Suppressor macrophage treated with lipopolysaccharide for 1 hour (primary cell): ENCODE data around the gene CLEC4D.
"Not testable (repeated sequence)": the region's sequence is repeated elsewhere in the genome, so short reads cannot be mapped to it uniquely, and the experiment has no call there.

Experiments used
- DNase-seq, 3 donors: peaks; one replicate each; pipeline ENCODE4 v3.0.0-alpha.2; 2020 to 2022

CLEC4D gene

DNA sequence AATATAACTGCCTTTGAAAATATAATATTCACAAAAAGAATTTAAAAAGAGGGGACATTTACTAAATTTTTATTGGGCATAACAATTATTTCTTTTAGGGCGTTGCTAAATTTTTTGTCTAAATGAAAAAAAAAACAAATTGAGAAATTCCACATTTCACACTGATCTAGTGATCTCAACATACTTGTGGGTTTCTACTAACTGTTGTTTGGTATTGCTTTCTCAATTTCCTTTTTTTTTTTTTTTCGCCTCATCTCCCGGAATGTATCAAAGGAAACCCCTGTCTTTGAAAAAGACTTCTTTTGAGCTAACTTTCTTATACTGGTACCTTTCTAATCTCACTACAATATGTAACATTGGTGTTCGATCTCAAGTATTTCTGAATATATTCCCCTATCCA, at the start of gene CLEC4D:
Gene CLEC4D (plus strand): TSS at position 248 of the 400 bp plus-strand sequence. CDS start 230 bp downstream, outside the sequence.
- peak; percentile 38 to 82 (median 76) for DNase-seq

DNA sequence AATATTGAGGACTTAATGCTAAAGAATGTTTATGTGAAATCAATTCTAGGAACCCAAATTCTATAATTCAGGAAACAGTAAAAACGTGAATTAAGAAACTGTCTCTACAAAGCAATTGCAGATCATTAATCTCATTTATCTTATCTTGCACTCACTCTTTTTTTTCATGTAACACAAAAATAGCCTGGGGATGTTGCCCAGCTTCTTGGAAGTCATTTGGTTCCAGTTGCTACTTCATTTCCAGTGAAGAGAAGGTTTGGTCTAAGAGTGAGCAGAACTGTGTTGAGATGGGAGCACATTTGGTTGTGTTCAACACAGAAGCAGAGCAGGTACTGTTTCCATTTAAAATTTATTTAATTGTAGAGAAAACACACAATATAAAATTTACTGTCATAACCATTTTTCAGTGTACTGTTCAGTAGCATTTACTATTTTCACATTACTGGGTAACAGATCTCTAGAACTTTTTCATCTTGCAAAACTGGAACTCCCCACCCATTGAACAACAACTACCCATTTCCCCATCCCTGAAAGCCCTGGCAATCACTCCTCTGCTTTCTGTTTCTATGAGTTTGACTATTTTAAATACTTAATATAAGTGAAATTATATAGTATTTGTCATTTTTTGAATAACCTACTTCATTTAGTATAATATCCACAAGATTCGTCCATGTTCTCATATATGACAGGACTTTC, 47.9 kb upstream of the CLEC4D start:
- peak; percentile 76 to 88 (median 85) for DNase-seq

DNA sequence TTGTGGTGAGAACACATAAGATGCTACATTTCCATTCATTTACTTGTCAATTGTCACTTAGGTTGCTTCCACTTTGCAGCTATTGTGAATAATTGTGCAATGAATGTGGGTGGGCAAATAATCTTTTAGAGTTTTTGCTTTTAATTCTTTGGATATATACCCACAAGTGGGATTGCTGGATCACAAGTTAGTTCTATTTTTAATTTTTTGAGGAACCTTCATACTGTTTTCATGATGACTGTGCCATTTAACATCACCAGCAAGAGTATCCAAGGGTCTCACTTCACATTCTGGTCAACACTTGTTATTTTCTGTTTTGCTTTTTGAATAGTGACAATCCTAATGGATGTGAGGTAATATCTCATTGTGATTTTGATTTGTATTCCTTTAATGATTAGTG, 47.1 kb upstream of the CLEC4D start:
- peak; percentile 72 to 94 (median 85) for DNase-seq

DNA sequence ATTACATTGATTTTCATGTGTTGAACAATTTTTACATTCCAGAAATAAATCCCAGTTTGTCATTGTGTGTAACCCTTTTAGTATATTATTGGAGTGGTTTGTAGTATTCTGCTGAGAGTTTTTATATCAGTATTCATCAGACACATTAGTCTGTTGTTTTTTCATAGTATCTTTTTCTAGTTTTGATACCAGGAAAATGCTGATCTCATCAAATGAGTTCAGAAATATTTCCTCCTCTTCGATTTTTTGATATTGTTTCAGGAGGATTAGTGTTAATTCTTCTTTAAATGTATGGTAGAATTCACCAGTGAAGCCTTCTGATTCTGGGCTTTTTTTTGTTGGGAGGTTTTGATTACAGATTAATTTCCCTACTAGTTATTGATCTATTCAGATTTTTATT, 42.2 kb upstream of the CLEC4D start:
- no peak for DNase-seq

DNA sequence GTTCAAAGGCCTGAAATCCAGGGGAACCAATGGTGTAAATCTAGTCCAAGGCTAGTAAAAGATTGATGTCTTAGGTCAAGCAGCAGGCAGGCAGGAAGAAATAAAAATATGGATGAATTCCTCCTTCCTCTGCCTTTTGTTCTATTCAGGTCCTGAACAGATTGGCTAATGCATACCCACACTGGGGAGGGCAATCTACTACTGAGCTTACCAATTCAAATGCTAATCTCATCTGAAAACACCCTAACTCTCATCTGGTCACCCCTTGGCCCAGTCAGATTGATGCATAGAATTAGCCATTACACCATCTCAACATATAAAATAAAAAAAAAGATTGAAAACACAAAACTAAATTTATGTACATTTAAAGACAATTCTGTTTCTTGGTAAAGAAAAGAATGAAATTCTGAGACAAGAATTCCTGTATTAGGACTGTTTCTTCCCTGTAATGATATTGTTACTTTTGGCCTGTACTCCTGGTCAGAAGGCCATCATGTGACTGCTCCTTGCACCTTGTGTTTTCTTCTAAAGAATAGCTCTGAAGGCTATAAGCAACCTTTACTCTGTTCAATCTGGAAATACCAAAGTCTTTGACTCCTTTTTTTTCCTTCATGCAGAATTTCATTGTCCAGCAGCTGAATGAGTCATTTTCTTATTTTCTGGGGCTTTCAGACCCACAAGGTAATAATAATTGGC, 37.6 kb upstream of the CLEC4D start:
- no peak for DNase-seq

DNA sequence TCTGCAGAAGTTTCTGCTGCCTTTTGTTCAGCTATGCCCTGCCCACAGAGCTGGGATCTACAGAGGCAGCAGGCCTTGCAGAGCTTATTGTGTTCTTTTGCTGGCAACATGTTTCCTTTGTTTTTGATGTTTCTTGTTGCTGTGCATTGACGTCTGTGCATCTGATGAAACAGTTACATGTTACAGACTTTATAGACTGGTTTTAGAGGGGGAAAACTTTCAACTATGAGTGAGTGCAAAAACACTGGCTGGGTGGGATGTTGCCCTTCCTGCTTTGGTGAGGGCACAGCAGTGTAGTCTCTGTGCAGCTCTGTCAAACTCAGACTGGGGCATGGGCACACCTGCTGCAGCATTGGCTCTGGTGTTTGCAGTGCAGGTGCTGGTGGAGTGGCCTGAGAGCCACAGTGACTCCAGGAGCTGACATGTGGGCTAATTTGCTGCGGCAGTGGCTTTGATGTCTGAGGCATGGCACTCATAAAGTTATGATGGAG, 30.7 kb upstream of the CLEC4D start:
- no peak for DNase-seq

DNA sequence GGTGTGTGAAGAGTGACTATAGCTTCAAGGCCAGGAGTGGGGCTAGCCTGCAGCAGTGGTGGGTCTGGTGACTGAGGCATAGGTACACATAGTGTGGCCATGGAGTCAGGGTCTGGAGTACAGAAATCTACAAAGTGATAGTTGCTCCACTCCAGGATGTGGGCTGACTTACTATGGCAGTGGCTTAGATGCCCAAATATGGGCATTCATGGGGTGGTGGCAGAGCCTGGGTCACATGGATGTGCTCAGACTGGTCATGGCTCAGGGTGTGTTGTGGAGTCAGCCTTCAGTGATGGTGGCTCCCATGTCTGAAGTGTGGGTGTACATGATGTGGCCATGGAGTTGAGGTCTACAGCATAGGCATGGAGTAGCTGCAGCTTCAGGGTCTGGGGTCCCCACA, 30.2 kb upstream of the CLEC4D start:
- DNase-seq = no peak

DNA sequence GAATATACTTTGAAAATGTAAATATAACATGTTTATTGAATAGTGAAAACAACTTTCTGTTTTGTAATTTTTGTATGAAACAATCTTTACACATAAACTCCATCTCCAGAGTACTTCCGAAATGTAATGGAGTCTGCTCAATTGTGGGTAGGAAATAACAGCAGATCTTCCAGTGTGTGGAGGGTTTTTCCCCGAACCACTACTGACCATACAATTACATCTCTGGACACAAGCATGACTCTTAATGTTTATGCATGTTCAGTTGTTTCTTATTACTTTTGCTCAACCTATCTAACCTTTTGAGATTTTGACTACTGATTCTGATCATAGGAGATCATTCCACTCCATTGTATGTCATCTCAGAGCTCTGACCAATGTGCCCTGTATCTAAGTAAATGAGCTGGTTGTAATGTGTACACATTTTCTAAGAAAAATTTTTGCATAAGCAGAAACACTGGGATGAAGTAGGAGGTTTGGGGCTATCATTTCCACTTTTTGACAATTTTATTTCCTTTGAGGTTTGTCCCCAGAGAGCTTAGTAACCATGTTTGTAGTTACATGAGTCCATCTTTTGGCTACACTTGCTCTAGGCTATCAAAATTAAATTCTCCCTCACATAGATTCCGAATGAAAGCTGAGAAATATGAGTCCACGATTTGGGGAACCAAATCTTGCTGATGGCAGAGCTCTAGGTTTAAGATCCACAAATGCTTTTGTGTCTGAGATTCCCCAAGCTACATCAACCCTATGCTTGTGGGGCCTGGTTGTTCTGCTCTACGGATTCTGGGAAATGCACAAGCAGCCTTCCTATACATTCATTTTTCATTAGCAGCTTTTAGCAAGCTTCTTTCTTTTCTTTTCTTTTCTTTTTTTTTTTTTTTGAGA, 21.4 kb upstream of the CLEC4D start:
- DNase-seq = peak; percentile 22 to 57 (median 52)

DNA sequence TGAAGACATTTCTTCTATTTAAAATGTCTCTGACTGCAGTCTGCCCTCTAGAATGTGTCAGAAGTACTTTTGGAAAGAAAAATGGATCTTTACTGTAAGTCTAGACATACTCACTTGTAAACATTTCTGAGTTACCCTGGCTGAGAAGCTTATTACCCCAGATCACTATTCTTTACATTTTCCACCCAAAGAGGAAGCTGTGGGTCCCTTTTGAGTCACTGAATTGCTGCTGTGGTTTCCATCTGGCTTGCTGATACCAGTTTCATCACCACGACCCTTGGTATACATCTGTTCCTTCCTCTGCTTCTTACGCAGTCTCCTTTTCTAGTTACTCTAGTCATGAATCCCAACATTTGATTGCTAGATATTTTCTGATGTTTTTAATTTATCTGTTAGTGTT, 20.2 kb upstream of the CLEC4D start:
- peak; percentile 87 to 95 (median 95) for DNase-seq

DNA sequence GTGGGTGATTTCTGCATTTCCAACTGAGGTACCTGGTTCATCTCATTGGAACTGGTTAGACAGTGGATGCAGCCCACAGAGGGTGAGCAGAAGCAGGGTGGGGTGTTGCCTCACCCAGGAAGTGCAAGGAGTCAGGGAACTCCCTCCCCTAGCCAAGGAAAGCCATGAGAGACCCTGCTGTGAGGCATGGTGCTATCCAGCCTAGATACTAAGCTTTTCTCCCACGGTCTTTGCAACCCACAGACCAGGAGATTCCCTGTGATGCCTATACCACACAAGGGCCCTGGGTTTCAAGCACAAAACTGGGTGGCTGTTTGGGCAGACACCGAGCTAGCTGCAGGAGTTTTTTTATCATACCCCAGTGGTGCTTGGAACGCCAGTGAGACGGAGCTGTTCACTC, 17.6 kb upstream of the CLEC4D start:
- DNase-seq = peak in 2 of 3 donors; percentile 47 to 52

DNA sequence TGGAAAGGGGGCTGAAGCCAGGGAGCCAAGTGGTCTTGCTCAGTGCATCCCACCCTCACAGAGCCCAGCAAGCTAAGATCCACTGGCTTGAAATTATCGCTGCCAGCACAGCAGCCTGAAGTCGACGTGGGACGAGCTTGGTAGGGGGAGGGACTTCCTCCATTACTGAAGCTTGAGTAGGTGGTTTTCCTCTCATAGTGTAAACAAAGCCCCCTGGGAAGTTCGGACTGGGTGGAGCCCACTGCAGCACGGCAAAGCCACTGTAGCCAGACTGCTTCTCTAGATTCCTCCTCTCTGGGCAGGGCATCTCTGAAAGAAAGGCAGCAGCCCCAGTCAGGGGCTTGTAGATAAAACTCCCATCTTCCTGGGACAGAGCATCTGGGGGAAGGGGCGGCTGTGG, 17.2 kb upstream of the CLEC4D start:
- DNase-seq = not testable (repeated sequence)

DNA sequence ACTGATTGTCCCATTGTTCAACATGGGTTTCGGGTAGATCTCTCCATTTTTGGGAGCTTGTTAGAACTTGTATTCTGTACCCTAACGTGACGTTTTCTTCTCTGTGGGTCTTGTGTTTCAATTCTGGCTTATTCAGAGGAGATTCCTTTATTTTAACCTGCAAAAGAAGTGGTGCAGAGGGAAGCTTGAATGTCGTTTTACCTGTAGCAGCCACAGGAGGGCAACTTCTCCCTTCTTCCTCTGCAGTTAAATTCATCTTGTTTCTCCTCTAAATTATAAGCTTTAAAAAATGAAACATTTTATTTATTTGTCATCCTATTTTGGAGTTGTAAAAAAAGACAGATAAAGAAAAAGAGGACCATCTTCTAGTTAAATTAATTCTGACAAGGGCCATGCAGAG, 13.7 kb upstream of the CLEC4D start:
- DNase-seq = peak in 1 of 3 donors; percentile 36

DNA sequence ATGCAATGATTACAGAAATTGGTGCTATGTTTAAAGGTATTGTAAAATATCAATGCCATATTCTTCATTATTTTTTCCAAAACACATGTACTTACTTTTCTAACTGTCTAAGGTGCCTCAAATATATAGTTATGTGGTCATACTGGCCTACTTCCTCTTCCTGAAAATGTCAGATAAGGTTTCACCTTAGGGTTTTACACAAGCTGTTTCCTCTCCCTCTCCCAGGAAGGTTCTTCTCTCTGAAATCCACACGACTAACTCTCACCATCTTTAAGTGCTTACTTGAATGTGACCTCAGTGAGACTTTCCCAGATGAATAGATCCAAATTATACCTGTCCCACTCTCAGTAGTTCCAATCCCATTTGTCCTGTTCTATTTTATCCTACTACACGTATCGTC, 11.6 kb upstream of the CLEC4D start:
- no peak for DNase-seq

DNA sequence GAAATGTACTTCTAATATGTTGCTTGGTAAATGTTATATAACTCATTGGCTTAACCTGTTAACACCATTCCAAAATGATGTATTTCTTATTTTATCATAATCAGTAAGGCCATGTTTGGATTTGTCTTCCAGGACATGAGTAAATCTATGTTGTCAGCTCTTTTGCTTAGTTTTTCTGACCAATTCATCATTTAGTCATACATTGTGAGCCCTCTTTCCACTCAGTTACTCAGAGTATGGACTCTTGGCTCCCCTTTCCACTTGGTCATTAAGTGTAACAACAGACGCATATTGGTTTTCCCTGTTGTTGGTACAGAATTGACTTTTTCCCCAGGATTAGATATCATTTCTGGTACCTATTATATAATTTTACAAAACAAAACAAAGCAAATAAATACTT, 9.0 kb upstream of the CLEC4D start:
- DNase-seq = no peak

DNA sequence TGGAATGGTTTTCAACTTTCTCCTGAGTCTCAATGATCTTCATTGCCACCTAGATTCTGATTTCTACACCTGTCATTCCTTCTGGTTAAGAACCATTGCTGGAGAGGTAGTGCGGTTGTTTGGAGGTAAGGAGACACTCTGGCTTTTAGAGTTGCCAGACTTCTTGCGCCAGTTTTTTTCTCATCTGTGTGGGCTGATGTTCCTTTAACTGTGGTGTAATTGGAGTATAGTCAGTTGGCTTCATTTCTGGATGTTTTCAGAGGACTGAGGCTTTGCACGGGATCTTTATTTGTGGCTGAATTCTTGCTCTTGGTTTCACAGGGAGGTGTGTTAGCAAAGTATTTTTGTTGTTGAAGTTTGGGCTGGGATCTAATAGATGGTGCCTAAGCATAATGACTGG, 5.7 kb upstream of the CLEC4D start:
- no peak for DNase-seq

DNA sequence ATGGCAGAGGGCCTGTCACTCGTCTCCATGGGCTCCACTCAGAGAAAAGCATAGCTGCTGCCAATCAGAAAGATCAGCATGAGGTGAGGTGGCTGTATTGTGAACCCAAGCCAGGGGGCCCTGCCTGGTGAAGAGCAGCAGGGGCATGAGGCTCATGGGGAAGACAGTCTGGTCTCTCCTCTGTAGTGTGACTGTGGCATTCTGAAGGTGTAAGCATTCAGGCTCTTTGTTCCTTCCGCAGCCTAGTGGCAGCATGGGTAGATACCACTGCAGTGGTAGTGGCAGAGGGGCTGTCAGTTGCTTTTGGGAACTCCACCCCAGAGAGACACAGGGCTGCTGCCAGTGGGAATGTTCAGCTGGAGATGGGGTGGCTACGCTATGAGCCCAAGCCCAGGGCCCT, 5.1 kb upstream of the CLEC4D start:
- no peak for DNase-seq

DNA sequence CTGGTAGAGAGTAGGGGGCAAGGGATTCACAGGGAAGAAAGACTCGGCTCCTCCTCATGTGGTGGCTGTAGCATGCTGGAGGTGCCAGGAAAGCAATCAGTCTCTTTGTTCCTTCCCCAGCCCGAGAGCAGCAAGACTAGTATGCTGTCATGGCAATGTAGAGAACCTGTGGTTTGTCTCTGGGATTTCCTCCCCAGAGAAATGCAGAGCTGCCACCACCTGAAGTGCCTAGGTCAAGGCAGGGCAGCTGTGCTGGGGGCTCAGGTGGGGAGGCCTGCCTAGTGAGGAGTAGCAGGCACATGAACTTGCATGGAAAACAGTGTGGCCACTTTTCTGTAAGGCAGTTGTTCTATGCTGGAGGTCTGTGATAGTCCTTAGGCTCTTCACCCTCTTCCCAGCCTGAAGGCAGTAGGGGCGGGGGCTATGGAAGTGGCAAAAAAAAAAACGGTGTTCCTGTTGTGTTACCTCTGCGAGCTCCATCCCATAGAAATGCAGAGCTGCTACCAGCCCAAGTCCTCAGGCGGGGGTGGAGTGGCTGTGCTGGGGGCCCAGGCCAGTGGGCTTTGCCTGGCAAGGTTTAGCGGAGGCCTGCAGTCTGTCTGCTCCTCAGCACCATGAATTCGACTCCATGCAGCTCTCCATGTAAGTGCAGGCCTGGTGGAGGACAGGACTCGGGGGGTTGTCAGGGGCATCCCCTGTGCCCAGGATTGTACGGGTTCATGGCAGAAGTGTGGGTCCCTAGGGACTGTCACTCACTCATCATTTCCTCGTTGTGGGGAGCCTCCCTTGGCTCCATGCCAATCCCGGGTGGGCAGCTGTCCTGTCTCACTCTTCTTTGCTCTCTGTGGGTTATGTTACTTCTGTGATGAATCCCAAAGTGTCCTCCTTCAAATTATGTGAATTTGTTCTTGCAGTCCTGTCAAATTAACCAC, 4.1 kb upstream of the CLEC4D start:
- DNase-seq = no peak

DNA sequence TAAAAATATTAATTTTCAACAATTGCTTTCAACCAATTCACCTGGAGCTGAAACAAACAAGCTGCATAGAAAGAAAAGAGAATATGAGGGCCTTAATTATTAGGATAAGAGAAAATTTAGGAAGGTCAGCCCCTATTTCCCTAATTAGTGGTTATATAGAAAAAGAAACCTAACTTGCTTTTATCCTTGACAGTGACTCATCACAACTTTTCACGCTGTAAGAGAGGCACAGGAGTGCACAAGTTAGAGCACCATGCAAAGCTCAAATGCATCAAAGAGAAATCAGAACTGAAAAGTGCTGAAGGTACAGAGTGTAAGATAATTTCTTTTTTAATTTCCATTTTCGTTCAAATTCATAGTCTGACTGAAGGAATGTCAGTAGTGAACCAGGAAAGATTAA, 4.7 kb downstream of the CLEC4D start:
- DNase-seq = peak in 2 of 3 donors; percentile 47 to 60

DNA sequence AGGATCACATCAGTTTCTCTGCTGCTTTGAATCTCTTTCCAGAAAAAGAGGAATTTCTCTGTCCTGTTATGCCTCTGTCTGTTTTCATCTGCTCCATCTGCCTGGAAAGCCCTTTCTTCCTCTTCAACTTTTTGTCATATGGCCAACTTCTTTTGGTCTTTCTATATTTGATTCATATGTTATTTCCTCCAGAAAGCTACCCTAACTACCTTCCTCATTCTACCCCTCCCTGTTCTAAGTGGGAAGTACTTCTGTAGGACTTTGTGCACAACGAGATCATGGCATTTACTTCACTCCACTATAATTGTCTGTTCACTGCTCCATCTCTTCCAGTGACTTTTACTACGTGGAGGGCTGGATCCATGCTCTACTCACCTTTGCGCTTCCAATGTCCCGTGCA, 5.9 kb downstream of the CLEC4D start:
- peak; percentile 52 to 83 (median 81) for DNase-seq

DNA sequence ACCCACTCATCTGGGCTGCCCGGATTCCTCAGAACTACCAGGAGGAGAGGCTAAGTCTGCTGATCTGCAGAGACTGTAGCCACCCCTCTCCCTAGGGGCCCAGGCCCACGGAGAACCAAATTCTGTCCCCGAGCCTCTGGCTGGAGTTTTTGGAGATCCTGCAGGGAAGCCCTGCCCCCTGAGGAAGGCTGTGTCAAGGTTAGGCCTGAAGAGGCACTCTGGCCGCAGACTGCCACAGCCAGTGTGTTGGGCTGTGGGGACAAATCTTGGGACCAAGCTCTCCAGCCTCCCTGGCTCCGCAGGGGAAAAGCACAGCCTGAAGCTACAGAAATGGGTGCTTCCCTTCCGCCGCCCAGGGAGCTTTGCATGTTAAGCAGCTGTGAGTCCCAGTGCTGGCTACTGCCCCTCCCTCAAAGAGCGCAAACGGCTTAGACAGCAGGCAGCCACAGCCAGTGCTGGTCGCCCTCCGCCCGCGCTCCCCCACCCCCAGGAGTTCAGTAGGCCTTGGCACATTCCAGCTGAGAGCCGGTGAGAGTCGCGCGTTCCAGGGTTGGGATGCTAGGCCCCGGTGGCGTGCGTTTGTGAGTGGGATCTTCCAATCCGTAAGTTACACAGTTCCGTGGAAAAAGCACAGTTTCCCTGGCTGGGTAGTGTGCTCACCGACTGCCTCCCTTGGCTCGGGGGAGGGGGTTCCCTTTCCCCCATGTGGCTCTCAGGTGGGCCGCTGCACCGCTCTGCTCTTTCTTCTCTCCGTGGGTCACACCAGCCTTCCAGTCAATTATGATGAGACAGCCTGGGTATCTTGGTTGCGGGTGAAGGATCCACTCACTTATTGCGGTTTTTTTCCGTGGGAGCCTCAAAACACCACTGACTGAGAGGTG, 14.2 kb downstream of the CLEC4D start:
- DNase-seq = no peak

DNA sequence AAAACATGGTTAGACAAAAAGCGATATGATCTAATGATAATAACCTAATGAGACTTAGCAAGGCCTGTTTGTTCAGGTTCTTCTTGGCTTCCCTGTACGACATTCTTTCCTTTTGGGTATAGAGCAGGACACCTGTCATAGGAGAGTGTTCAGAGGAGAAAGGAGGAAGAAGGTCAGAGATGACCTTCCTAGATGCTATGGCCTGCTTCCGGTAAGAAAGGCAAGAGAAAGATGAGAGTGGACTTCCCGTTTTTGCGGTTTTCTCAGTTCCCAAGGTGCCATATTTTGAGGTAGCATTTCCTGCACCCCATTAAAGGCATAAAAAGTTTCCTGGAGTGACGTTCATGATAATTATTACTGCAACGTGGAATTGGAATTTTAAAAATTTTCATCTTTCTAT, 18.7 kb downstream of the CLEC4D start:
- no peak for DNase-seq
